Stimulated activated CD4-positive, alpha-beta T cell treated with anti-CD3 and anti-CD28 coated beads, Interleukin-15, amount 100 ng/mL, for 48 hours (primary cell): ENCODE measurements around the gene IRAK1.

ENCODE experiments used
- DNase-seq, 2 donors: peaks; one replicate each; pipeline ENCODE4 v3.0.0-alpha.2; 2020; ENCODE audit warnings: low read depth in 2 of 2

Gene IRAK1

DNA sequence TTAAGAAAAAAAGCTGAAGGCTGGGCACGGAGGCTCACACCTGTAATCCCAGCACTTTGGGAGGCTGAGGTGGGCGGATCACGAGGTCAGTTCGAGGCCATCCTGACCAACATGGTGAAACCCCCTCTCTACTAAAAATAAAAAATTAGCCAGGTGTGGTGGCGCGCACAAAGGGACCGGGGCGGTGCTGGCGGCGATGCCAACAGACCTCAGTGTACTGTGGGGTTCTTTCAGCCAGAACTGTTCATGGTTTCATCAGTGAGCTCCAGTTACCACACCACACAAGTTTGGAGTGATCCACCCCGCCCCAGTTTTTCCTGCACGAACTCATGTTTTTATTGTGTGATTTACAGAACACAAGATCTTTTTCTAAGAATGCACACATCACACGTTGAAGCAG lies 21.2 kb upstream of the IRAK1 start:
- no peak for DNase-seq

DNA sequence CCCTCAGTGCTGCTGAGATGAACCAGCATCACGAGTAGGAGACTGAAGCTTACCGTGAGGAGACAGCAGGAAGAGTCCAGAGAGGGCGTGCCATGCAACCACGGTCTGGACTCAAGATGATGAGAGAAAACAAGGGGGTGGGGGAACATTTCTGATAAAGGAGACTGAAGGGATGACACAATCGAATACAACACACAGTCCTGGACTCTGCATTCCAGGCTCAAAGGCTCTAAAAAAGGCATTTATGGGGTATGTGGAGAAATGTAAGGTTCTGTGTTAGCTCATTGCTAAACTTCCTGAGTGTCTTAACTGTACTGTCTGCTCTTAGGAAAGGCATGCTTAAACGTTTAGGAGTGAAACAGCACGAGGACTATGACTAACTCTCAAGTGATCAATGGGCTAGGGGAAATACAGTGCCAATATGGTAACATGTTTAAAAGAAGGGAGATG lies 20.6 kb upstream of the IRAK1 start:
- DNase-seq, result no peak

DNA sequence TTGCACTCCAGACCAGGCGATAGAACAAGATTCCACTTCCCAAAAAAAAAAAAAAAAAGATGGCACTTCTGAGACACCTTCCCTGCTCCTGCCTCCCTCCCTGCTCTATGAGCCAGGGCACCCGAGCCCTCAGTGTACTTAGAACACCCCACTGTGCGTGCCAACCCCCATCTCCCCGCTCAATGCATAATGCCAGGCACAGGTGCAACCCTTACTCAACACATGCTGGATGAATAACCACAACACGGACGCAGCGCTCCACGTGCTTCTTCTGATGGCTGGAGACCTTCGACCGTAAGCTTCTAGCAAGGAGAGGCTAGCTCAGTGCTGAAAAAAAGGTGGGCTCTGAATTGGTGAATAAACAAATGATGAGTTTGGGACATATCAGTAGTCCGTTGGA lies 19.9 kb upstream of the IRAK1 start:
- DNase-seq, result no peak

DNA sequence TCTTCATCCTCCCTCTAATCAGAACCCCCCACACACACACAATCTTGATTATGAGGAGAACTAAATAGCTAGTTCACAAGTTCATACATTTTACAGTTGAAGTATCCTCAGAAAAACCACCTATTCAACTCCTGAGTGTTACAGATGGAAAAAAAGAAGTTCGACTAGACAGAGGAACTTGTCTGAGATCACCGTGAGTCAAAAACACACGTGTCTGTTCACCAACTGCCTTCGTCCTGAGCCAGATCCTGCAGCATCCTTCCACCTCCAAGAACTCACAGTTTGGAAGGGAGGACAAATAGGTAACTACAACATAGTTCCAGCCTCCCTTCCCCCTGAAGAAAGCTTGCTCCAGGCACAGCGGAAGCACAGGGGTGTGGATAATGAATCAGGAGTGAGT lies 19.0 kb upstream of the IRAK1 start:
- no peak for DNase-seq

DNA sequence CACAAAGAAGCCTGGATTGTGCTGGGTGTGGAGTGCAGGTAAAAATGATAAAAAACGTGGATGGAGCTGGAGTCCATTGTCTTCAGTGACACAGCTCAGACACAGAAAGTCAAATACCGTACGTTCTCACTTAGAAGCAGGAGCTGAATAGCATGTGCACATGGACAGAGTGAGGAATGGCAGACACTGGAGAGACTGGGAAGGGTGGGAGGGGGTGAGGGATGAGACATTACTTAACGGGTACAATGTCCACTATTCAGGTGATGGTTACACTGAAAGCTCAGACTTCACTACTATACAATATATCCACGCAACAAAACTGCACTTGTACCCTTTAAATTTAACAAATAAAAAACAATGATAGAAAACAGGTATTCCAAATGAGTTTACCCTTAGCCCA lies 18.1 kb upstream of the IRAK1 start:
- no peak for DNase-seq

DNA sequence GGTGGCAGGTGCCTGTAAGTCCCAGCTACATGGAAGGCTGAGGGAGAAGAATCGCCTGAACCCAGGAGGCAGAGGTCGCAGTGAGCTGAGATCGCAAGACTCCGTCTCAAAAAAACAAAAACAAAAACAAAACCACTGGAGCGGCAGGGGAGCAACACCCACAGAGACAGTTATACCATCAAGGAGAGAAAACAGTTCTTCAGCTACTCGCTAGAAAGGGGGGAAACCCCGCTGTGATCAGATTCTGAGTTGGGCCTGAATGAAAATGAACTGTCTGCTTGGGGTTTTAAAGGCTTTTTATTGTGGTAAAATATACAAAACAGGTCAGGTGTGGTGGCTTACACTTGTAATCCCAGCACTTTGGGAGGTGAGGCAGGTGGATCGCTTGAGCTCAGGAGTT lies 16.8 kb upstream of the IRAK1 start:
- DNase-seq, result no peak

DNA sequence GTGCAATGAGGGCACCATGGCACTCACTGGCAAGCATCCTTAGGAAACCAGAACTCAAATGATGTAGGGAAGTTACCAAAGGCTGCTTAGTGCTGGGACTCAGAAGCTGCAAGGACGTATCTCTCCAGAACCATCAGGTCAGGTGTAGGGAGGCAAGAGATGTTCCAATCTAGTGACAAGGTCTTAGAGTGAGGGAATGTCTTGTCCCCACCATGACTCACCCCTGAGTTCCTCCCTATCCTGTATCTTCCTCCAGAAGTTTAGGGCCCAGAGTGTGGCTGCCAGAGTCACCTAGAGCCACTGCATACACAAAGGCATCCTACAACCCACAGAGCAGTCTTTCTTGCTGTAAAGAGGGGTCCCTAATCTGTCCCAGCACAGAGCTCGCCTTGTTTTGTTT lies 14.1 kb upstream of the IRAK1 start:
- DNase-seq, result no peak

DNA sequence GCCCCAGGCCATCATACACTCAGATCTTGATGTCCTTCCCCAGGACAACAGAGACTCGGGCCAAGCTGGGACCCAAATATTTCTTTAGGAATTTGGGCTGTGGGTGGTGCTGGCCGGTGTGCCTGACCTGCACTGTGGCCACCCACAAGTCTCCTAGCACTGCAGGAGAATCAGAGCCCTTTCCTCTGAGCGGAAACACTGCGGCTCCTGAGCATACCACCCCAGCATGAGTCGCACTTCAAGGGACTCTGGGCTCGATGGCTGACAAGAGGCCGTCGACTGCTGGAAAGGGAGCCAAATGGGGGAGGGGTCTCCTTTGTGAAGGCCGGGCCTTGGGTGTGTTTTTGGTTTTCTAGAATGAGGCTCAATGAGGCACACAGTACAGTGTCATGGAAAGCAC lies 13.0 kb upstream of the IRAK1 start:
- DNase-seq, result no peak

DNA sequence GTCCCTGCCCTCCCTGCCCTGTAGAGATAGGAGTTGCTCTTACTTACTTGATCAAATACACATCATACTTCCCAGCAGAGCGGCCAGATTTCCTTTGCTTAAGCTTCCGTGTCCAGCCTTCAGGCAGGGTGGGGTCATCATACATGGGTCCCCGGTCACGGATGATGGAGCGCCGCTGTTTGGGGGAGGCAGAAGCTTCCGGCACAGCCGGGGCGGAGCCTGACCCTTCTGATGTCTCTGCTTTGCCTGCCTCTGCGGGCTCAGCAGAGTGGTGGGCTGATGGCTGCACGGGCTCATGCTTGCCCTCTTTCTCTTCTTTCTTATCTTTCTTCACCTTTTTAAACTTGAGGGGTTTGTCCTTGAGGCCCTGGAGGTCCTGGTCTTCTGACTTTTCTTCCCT lies 12.5 kb upstream of the IRAK1 start:
- DNase-seq, result no peak

DNA sequence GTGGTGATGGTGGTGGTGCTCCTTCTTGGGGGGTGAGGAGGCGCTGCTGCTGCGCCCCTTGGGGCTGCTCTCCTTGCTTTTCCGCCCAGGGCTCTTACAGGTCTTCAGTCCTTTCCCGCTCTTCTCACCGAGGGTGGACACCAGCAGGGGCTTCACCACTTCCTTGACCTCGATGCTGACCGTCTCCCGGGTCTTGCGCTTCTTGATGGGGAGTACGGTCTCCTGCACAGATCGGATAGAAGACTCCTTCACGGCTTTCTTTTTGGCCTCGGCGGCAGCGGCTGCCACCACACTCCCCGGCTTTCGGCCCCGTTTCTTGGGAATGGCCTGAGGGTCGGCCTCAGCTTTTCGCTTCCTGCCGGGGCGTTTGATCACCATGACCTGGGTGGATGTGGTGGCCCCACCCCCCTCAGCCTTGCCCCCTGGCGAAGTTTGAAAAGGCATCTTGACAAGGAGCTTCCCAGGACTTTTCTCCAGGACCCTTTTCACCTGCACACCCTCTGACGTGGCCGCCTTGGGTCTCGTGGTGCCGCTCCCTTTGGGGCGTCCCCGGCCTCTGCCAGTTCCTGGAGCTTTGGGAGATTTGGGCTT lies 11.1 kb upstream of the IRAK1 start:
- no peak for DNase-seq

DNA sequence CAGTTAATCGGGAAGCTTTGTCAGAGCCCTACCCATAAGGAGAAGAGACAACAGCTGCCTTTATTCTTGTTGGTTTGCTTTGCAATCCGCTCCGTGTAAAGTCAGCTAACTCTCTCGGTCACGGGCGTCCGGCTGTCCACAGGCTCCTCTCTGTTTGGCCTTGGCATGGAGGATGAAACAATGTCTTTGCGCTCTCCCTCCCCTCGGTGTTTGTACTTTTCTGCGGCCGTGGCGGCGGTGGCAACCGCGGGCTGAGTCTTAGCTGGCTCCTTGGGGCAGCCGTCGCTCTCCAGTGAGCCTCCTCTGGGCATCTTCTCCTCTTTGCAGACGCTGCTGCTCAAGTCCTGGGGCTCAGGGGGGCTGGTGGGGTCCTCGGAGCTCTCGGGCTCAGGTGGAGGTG lies 10.6 kb upstream of the IRAK1 start:
- no peak for DNase-seq

DNA sequence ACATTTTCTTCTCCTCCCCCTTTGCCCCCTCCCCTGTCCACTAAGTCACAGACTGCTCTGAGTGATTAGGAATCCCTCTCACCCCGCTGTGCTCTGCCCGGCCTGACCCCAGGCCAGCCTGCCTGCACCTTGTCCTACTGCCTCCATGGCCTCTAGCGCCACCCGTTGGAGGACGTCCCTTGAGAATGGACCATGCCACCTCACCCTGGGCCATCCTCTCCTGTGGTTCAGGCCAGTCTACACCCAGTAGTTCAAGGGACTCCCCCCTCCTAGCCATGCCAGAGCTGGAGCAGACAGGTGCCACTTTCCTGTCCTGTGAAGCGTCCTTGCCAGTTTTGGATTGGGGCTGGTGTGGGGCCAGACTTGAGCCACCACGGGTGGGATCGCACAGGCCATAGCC lies 9.7 kb upstream of the IRAK1 start:
- DNase-seq, result no peak

DNA sequence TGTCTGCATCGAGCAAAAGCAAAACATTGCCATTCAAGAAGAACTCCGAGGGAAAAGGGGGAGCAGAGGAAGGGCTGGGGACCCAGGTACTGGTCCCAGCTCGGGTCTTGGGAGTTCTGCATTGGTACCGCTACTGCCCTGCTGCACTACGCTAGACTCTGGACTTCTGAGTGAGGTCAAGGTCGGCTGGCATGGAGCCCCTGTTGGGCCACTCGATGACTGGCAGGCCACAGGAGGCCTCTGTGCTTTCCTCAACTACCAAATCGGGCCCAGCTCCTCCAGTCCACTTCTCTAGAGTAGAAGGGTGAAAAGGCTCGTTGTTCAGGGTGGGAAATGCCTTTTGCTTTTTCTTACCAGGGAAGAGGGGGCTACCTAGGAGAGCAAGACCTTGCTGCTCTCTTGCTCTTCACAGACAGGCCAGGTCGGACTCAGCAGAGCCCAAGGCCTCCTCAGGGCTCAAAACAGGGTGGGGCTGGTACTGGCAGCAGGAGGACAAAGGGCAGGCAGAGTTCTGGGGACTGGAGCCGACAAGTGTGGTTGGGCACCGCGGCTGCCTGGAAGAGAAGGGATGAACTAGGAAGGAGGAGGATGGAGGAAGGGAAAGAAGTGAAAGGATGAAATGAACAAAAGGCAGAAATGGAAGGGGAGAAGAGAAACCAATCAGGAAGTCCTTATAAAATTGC lies 8.9 kb upstream of the IRAK1 start:
- DNase-seq, result no peak

DNA sequence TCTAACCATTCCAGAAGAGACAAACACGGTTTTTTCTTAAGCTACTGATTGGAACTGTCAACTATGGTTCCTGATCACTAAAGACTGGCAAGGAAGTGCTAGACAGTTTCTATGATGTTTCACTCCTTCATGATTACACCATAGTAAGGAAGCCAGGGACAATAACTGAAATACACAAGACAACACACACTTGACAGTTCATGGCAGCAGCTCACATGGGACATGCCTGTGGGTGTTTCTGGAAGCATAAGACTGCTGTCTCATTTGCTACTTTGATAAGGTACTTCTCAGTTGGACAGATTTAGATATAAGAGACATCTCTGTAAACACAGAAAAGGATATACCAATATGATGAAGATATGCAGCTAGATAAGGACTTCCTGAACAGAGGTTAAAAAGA lies 8.3 kb upstream of the IRAK1 start:
- DNase-seq, result no peak

DNA sequence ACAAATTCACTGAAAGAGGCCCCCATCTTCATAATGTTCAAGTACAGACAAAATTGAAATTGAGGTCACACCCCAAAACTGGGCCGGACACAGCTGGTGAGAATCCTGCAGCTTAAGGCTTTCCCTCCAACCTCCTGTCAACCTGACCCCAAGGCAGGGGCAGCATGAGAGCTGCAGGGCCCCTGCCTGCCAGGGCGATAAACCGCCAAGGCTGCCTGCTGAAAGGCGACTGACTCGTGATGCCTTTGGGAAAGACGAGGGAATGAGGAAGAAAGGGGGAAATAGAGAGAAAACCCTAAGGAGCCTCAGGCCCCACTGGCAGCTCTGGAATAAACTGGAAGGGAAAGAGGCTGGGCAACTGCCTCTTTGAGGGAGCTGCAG lies 7.3 kb upstream of the IRAK1 start:
- DNase-seq, result no peak

DNA sequence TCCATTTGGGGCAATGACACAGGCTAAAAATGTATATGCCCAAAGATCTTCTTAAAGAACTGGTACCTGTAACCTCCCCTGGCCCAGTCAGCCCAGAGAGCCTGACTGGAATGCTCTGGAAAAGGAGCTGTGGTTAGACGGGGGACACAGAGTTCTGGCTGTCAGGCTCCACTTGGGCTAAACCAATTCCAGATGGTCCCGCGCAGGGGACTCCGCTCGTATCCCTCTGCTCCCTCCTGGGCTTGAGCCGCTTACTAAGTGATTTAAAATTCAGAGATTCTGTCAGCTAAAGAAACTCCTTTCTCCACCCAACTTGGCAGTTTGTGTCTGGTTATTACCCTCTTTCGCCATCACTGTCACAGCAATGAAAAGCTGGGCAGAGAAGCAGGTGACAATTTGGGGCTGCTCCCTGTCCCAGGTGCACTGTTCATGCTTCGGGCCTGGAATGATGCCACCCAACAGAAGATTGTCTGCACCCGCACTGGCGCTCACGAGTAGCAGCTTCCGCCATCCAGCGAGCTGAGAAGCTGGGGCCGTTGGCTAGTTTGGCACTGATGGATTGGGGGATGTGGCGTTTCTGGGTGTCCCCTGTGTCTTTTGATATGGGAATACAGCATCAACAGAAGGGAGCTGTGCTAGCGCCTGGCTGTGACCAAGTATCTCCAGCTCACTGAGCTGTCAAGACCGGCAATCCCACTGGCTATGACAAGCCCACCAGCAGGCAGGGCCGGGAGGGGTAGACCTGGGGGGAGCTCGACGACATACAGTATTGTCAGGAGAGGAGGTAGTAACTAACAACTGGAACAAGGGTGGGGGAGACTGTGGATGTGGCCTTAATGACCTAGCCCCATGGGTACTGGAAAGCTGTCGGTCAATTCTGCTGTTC lies 6.7 kb upstream of the IRAK1 start:
- DNase-seq, result no peak

DNA sequence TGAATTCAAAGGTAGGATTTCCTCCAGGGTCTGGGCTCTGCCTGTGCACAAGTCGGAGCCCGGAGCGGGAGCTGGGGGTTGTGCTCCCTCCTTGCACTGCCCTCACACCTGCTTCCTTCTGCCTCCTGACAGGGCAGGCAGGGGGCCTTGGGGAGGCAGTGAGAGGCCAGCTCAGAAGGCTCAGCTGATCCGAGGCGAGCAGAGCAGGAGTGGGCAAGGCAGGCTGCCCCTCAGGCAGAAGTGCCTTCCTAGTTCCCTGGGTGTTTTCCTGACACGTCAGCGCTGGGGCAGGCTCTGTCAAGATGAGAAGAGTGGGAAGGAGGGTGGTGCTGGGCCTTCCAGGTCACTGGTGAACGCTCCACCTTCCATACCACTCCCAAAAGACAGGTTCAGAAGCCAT lies 5.5 kb upstream of the IRAK1 start:
- DNase-seq, result no peak

DNA sequence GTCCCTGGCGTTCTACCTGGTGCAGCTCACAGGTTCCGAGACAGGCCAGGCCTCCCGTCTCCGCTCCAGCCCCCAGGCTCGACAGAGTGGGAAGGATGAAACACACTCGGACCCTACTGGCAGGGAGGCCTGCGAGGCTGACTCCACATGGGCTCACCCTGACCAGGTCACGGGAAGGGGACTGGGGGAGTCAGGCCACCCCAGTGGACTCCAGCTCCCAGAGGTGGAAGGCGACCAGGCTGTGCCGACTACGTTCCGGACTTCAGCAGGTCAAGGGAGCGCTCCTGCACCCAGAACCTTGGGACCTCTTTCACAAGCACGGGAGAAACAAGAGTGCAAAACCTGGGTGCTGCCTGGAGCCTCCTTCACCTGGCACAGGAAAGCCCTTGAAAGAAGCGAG lies 4.6 kb upstream of the IRAK1 start:
- DNase-seq, result no peak

DNA sequence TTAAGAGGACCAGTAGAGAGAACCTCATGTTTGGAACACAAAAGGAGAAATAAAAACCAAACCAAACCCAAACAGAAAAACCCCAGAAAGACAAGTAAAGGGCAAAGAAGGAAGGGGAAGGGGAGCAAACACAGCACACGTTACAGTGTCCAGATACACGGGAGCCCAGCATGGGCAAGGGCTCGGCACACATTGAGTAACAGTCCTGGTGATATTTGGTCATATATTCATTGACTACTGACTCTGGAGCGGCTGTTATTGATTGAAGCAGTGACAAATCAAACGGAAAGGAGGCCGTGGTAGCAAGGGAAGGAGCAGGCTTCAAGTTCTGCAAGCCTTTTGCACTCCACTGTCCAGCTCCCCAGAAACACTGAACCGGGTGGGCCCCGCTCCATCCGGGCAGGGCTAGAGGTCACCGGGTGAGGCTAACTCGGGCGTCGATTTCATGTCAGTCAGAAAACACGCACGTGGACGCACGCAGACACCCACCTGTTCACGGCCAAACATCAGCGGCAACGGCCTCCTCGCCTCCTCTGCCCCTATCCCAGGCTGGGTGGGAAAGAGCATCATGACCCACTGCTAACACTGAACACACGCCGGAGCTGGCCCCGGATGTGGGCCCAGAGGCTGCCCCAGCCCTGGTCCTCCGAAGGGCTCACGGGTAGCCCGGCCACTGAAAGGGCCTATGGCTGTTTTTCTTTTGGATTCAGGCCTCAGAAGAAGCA lies 3.7 kb upstream of the IRAK1 start:
- DNase-seq, result no peak

DNA sequence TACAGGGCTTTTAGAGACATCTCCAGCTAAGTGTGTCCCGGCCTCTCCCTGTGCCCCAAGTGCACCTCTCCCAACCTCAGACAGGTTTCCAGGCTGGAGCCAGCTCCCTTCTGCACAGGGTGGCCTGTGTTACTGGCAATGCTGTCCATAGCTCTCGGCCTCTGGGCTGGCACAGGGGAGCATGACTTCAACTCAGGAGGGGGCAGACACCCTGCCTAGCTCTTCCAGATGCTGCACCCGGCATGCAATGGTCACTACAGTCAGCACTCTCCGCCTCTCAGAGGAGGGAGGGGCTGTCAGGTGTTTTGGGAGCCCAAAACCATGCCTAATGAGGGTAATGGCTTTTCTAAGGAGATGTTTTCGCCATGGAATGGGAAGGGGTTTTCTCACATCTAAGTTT lies 2.4 kb upstream of the IRAK1 start:
- no peak for DNase-seq

DNA sequence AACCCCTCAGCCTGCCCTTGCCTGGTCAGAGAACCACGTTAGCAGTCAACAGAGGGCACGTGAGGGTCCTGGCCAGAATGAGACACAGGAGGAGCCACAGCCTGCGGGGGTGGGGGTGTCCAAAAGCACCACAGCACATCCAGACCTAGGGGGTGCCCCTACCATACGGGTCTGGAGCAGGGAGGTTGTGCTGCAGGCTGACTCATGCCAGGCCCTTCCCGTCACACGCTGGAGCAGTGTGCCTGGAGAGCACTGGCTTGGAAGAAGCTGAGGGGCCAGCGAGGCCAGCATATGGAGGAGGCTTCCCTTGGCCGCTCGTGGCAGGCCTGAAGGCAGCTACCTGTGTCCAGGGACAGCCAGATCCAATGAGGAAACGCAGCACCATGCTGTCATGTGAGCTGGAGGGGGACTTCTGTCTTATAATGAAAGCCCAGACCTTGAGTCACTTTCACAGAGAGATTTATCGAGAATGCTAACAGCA lies 1.5 kb upstream of the IRAK1 start:
- no peak for DNase-seq

DNA sequence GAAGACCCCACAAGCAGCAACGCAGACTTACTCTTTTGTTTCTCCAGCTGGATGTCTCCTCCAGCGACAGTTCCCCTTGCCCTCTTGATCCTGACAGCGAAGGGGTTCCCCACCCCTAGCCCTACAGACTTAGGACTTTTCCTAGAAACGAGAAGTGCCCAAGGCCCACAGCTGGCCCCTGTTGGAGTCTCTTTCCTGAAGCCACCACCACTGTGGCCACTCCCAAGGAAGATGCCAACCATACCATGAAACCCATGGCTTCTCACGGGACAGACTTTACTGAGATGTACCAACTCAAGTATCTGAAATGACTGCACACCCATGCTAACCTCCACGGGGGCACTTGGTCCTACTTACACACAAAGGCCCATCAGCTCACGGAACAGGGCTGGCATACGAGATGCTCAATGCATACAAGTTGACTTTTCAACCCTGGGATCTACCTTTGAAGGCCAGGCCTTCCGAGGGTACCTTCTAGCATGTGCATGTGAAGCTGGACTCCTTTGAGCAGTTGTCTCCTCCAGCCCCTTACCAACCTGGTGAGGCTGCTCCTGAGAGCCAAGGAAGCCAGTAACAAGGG lies 924 bp upstream of the IRAK1 start:
- DNase-seq, result no peak
